ENCODE data around the gene INPPL1.

The INPPL1 gene

DNA sequence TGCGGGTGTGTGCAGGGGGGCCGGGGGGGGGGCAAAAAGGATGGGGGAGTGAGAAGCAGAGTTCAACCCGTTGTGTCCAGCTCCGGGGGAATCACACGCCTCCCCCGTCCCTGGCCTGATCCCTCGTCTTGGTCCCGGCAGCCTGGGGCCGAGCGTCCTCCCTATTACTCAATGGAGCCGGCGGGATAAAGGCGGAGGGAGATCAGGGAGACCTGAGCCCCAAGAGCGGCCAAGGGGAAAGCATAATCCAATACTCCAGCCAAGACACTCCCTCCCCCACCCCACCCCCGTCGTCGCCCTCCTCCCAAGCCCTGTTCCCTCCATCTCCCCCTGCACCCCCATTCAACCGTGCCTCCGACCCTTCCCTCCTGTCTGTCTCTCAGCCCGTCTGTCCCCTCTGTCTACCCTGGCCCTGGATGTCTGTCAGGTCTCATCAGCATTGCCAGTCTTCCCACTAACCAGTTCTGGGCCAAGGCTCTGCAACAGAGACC, 16.8 kb downstream of the INPPL1 start:
- TF ChIP-seq, protein P1, sequence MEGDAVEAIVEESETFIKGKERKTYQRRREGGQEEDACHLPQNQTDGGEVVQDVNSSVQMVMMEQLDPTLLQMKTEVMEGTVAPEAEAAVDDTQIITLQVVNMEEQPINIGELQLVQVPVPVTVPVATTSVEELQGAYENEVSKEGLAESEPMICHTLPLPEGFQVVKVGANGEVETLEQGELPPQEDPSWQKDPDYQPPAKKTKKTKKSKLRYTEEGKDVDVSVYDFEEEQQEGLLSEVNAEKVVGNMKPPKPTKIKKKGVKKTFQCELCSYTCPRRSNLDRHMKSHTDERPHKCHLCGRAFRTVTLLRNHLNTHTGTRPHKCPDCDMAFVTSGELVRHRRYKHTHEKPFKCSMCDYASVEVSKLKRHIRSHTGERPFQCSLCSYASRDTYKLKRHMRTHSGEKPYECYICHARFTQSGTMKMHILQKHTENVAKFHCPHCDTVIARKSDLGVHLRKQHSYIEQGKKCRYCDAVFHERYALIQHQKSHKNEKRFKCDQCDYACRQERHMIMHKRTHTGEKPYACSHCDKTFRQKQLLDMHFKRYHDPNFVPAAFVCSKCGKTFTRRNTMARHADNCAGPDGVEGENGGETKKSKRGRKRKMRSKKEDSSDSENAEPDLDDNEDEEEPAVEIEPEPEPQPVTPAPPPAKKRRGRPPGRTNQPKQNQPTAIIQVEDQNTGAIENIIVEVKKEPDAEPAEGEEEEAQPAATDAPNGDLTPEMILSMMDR (conservative IDR thresholded peaks at IDR 0.05; ENCODE audit: low read depth, low read length) = no peak
- no peak for DNase-seq (ENCODE audit: low read depth)
- H3K4me3 ChIP-seq (ENCODE audit: low read depth, low read length) = no peak overlapping the region

DNA sequence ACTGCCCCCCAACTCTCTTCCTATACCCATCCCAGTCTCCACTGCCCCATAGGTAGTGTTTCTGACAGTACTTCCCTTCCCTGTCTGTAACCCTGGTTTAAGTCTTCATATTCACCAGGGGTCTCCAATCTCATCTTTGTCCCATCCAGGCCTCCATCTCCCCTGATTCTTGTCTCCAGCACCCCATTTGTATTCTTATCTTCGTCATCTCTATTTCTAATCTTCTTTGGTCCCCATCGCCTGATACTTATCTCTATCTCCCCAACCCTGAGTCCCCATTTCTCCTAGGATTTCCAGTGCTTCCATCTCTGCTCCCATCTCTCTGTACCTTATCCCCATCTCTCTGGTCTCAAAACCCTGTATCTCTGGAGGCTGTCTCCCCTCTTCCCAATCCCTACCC, 17.6 kb downstream of the INPPL1 start:
- TF ChIP-seq, protein P1 (conservative IDR thresholded peaks at IDR 0.05; ENCODE audit: low read depth, low read length) = no peak
- DNase-seq (ENCODE audit: low read depth) = no peak
- no peak overlapping the region for H3K4me3 ChIP-seq (ENCODE audit: low read depth, low read length)

DNA sequence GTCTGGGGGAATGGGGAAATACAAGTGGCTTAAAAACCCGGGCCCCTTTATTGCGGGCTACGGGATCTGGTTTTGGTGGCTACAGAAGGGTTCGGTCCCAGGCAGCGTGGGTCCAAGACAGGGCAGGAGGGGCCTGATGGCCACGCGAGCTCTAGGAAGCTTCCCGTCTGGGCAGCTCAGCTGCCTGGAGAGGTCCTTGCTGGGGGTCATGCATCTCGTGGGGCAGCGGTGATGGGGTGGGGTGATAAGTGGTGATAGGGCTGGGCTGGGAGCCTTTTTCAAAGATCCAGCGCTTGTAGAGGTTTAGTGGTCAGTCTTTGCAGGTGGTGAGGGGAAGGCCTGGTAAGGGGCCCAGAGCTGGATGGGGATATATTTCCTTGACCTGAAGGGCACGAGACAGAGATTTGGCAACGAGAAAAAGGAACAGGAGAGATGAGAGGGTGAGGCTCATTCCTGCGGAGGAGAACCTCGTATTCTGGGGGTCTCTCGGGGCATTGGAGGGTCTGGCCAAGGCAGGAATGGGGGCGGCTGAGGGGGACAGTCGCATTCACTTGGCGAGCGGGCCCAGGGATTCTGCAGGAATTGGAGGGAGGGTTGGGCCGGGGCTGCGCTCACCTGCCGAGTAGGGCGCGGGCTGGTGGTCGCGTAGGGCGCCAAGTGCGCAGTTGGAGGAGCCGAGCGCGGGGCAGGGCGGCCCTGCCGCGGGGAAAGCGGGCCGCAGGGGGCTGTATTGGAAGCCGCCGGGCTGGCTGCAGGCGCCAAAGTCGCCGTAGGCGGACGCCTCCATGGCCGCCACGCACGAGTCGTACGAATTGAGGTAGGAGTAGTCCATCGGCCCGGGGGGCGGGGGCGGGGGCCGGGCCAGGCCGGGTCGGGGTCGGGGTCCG, 18.8 kb downstream of the INPPL1 start:
- TF ChIP-seq, protein P1 (conservative IDR thresholded peaks at IDR 0.05; ENCODE audit: low read depth, low read length) = no peak
- no peak for DNase-seq (ENCODE audit: low read depth)
- no peak overlapping the region for H3K4me3 ChIP-seq (ENCODE audit: low read depth, low read length)

DNA sequence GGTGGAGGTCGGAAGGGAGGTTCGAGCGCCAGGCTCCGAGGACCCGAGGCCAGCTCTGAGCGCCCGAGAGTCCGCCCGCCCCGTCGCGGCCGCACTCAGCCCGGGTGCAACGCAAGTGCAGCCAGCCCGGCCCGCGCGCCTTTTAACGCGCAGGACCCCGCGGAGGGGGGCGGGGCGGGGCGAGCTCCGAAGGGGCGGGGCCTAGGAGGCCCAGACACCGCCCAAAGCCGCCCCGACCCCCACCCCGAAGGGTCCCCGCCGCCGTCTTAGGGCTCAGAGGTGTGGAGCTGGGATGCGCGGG, 19.4 kb downstream of the INPPL1 start, which contains the start of gene PHOX2A:
Gene PHOX2A, minus strand, starts transcription at position 117 of the 301 bp plus-strand sequence. CDS start 172 bp downstream, outside the sequence.
- TF ChIP-seq, protein P1 (conservative IDR thresholded peaks at IDR 0.05; ENCODE audit: low read depth, low read length) = no peak
- H3K4me3 ChIP-seq (ENCODE audit: low read depth, low read length) = no peak within 1 kb of the TSS

DNA sequence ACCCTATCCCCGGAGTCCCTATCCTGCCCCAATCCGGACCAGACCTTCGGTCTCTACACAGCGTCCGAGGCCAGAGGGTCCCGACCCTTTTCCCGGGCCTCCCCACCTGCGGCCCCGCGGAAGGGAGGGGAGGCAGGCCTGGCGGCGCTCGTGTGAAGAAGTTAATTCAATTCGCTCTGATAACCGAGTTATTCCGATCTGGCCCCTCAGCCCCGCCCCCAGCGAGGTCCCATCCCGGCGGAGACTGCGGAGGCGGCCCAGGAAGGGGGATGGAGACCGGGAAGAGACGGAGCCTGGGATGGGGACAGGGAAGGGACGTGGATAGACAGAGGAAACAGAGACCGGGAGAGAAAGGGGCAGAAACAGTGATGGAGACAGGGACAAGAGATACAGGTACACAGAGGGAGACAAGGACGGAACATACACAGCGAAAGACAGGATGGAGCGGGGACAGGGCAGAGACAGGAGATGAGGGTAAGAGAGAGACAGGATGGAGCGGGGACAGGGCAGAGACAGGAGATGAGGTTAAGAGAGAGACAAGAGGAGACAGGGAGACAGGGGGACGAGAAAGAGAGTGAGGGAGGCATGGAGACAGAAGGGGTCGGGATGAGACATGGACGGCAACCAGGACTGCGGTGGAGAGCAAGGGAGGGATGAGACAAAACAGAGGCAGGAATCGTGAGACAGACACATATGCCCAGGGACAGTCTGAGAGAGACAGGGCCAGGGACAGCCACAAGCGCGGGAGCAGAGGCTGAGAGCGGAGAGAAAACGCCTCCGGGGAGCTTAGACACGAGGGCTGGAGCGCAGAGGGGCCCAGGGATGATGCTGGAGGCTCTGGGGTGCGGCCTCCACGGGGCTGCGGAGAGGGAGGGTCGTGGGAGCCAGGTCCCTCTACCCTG, 20.0 kb downstream of the INPPL1 start:
- H3K4me3 ChIP-seq (ENCODE audit: low read depth, low read length) = no peak overlapping the region
- DNase-seq (ENCODE audit: low read depth) = no peak
- TF ChIP-seq, protein P1 (conservative IDR thresholded peaks at IDR 0.05; ENCODE audit: low read depth, low read length) = no peak

More for the DNA sequence above, 19.4 kb downstream of the INPPL1 start, which contains the start of gene PHOX2A:
- DNase-seq (ENCODE audit: low read depth) = no peak

DNA sequence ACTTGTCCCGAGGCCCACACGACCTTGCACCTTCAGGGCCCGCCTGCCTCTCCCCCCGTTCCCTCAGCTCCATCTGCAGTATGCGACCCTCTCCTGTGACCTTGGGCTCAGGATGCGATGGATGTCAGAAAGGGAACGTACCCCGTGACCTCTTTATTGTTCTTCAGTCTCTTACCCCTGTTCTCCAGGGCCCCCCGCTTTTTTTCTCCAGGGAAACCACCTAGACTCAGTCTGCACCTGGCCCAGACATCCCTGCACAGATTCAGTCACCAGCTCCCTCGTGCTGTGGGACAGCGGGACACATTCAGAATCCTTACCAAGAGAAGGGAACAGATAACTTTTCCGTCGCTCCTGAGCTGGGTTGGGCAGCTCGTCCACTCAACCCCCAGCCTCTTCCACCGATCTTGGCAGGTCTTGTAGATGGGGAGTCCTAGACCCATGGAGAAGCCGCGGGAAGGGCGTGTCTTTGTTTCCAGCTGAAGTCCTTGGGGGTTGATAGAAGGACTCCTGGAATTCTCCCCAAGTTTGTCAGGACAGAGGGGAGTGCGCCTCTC, 20.8 kb downstream of the INPPL1 start:
- H3K4me3 ChIP-seq (ENCODE audit: low read depth, low read length) = no peak overlapping the region
- DNase-seq (ENCODE audit: low read depth) = no peak
- TF ChIP-seq, protein P1 (conservative IDR thresholded peaks at IDR 0.05; ENCODE audit: low read depth, low read length) = no peak

Data from choroid plexus epithelial cell (primary cell).